SK-N-SH (cell line): ENCODE measurements around the gene DYNC2H1. TPM values are rescaled to one million over a fixed set of nuclear protein-coding genes. Genes with fewer than 3 reads are reported as not detected.

Experiments
- CTCF ChIA-PET: fragments of 300-600, 350-600 bp; formaldehyde crosslinking; extraction: SDS; loops from one replicate; lab custom pipeline; 2021; lab: Yijun Ruan, JAX
- POLR2A ChIA-PET: fragments of 350-600 bp; sonication (Branson Sonifier 250); formaldehyde crosslinking; extraction: SDS; loops from one replicate; lab custom pipeline; 2020; ENCODE audit warnings: antibody characterized with exemption, inconsistent platforms; lab: Yijun Ruan, JAX
- DNase-seq: peaks from one replicate; pipeline ENCODE4 v3.0.0; 2012
- H2AFZ ChIP-seq: fragments of 200-600 bp; sonication (generic); 2 replicates; pipeline ENCODE4 v1.8.1; 2016; ENCODE audit warnings: antibody characterized with exemption, mild to moderate bottlenecking, low read depth
- H3F3A ChIP-seq: fragments of 200-600 bp; sonication (generic); replicated peaks from 2 replicates; pipeline ENCODE3; 2016; ENCODE audit warnings: antibody characterized with exemption, mild to moderate bottlenecking; ENCODE audit not compliant: insufficient read depth
- H3K27ac ChIP-seq, 2 experiments: fragments of 200-500 bp in 1 of 2; fragments of 200-600 bp in 1 of 2; sonication (Bioruptor generic) in 1 of 2; sonication (generic), shearing (Covaris generic) in 1 of 2; 2 replicates each; pipeline versions ENCODE4 v1.5.1 to v1.6.1; 2014 to 2016; ENCODE audit warnings: low read depth in 2 of 2, inconsistent platforms in 1 of 2, low read length in 1 of 2, mild to moderate bottlenecking in 1 of 2, mixed read lengths in 1 of 2
- H3K27me3 ChIP-seq: fragments of 200-600 bp; sonication (generic), shearing (Covaris generic); 2 replicates; pipeline ENCODE4 v1.6.1; 2016; ENCODE audit warnings: mixed run types; ENCODE audit not compliant: insufficient read depth
- H3K36me3 ChIP-seq, 2 experiments: fragments of 200-500 bp in 1 of 2; fragments of 200-600 bp in 1 of 2; sonication (Bioruptor generic) in 1 of 2; sonication (generic) in 1 of 2; replicated peaks in 1 of 2; 2 replicates each; pipeline versions ENCODE3 to v1.5.1; 2014 to 2016; ENCODE audit warnings: low read length in 1 of 2, mild to moderate bottlenecking in 1 of 2; ENCODE audit not compliant: insufficient read depth in 2 of 2, control insufficient read depth in 1 of 2
- H3K4me1 ChIP-seq, 2 experiments: fragments of 200-500 bp in 1 of 2; fragments of 200-600 bp in 1 of 2; sonication (Bioruptor generic) in 1 of 2; sonication (generic), shearing (Covaris generic) in 1 of 2; 2 replicates each; pipeline versions ENCODE4 v1.5.1 to v1.6.1; 2014 to 2016; ENCODE audit warnings: low read depth in 1 of 2, low read length in 1 of 2, mixed run types in 1 of 2; ENCODE audit not compliant: insufficient read depth in 2 of 2, control insufficient read depth in 1 of 2
- H3K4me2 ChIP-seq: fragments of 200-600 bp; sonication (generic), shearing (Covaris generic); 2 replicates; pipeline ENCODE4 v1.6.1; 2017; ENCODE audit warnings: mixed run types
- H3K4me3 ChIP-seq, 2 experiments: fragments of 200-500 bp in 1 of 2; fragments of 200-600 bp in 1 of 2; sonication (Bioruptor generic) in 1 of 2; sonication (generic), shearing (Covaris generic) in 1 of 2; 2 replicates each; pipeline versions ENCODE4 v1.5.1 to v1.8.1; 2014 to 2016; ENCODE audit warnings: low read depth in 2 of 2, inconsistent platforms in 1 of 2, low read length in 1 of 2, mild to moderate bottlenecking in 1 of 2, mixed read lengths in 1 of 2, moderate library complexity in 1 of 2
- H3K79me2 ChIP-seq: fragments of 200-600 bp; sonication (generic); 2 replicates; pipeline ENCODE4 v1.8.1; 2017; ENCODE audit warnings: mild to moderate bottlenecking; ENCODE audit not compliant: insufficient read depth
- H3K9ac ChIP-seq: fragments of 200-600 bp; sonication (generic); 2 replicates; pipeline ENCODE4 v1.6.1; 2017; ENCODE audit warnings: mixed run types
- H3K9me2 ChIP-seq: fragments of 200-600 bp; sonication (generic); 2 replicates; pipeline ENCODE4 v1.6.1; 2017; ENCODE audit warnings: mixed run types
- H3K9me3 ChIP-seq: fragments of 200-600 bp; sonication (generic); 2 replicates; pipeline ENCODE4 v1.6.1; 2017; ENCODE audit warnings: mixed run types, mild to moderate bottlenecking, moderate library complexity
- H4K20me1 ChIP-seq: fragments of 200-600 bp; sonication (generic); 2 replicates; pipeline ENCODE4 v1.6.1; 2017; ENCODE audit warnings: mild to moderate bottlenecking, mixed run types; ENCODE audit not compliant: insufficient read depth
- CHD2 ChIP-seq: fragments of 150-350 bp; IDR thresholded peaks from 2 replicates; pipeline ENCODE4 v1.6.1; 2018; ENCODE audit warnings: low read length; ENCODE audit not compliant: partially characterized antibody
- ELF1 ChIP-seq: IDR thresholded peaks from 2 replicates; pipeline ENCODE4 v1.4.0; 2012
- EP300 ChIP-seq, 2 experiments: IDR thresholded peaks; 2 replicates each; pipeline versions ENCODE4 v1.4.0 to v1.6.1; 2012; ENCODE audit warnings: borderline replicate concordance in 1 of 2, low read depth in 1 of 2, low read length in 1 of 2
- FOSL2 ChIP-seq: IDR thresholded peaks from 2 replicates; pipeline ENCODE4 v1.4.0; 2012; ENCODE audit warnings: low read depth, mild to moderate bottlenecking, moderate library complexity, borderline replicate concordance
- FOXJ3 ChIP-seq: sonication (generic); formaldehyde crosslinking; IDR thresholded peaks from 2 replicates; pipeline ENCODE4 v1.5.1; 2020; ENCODE audit warnings: mild to moderate bottlenecking, missing genetic modification reagents
- FOXM1 ChIP-seq: IDR thresholded peaks from 2 replicates; pipeline ENCODE4 v1.4.0; 2012; ENCODE audit warnings: low read depth, mild to moderate bottlenecking
- GABPA ChIP-seq: IDR thresholded peaks from 2 replicates; pipeline ENCODE4 v1.4.0; 2012; ENCODE audit warnings: low read depth, mild to moderate bottlenecking
- MAX ChIP-seq: IDR thresholded peaks from 2 replicates; pipeline ENCODE4 v1.4.0; 2012; ENCODE audit warnings: low read depth
- MXI1 ChIP-seq: IDR thresholded peaks from 2 replicates; pipeline ENCODE4 v1.6.1; 2012; ENCODE audit warnings: mild to moderate bottlenecking, low read depth, low read length, improper control_type of control experiment
- NFIC ChIP-seq: IDR thresholded peaks from 2 replicates; pipeline ENCODE4 v1.4.0; 2012; ENCODE audit warnings: borderline replicate concordance
- NRF1 ChIP-seq: IDR thresholded peaks from 2 replicates; pipeline ENCODE4 v1.6.1; 2012; ENCODE audit warnings: low read depth, mild to moderate bottlenecking, low read length
- PBX3 ChIP-seq: IDR thresholded peaks from 2 replicates; pipeline ENCODE4; 2012
- POLR2AphosphoS5 ChIP-seq: IDR thresholded peaks from 2 replicates; pipeline ENCODE4 v1.6.1; 2012; ENCODE audit warnings: low read depth, low read length
- RAD21 ChIP-seq: IDR thresholded peaks from 2 replicates; pipeline ENCODE4 v1.6.1; 2012; ENCODE audit warnings: mild to moderate bottlenecking, low read length
- RXRA ChIP-seq: IDR thresholded peaks from 2 replicates; pipeline ENCODE4 v1.4.0; 2012; ENCODE audit warnings: low read depth, mild to moderate bottlenecking, borderline replicate concordance
- SIN3A ChIP-seq: IDR thresholded peaks from 2 replicates; pipeline ENCODE4 v1.6.1; 2012; ENCODE audit warnings: low read depth, mild to moderate bottlenecking, low read length, moderate library complexity, borderline replicate concordance
- TAF1 ChIP-seq: IDR thresholded peaks from 2 replicates; pipeline ENCODE4 v1.6.1; 2012; ENCODE audit warnings: low read depth, mild to moderate bottlenecking, low read length, moderate library complexity, borderline replicate concordance
- TCF12 ChIP-seq: IDR thresholded peaks from 2 replicates; pipeline ENCODE4 v1.4.0; 2012
- TEAD4 ChIP-seq: IDR thresholded peaks from 2 replicates; pipeline ENCODE4 v1.4.0; 2012; ENCODE audit warnings: mild to moderate bottlenecking, borderline replicate concordance; ENCODE audit not compliant: insufficient read depth
- USF1 ChIP-seq: IDR thresholded peaks from 2 replicates; pipeline ENCODE4 v1.4.0; 2012; ENCODE audit warnings: low read depth, borderline replicate concordance
- YY1 ChIP-seq: IDR thresholded peaks from 2 replicates; pipeline ENCODE4 v1.4.0; 2012; ENCODE audit warnings: low read depth, mild to moderate bottlenecking
- WGBS: methylation state at CpG from one replicate; pipeline ENCODE4 v1.1.6; 2017; ENCODE audit warnings: low lambda C conversion rate; 5-methylcytosine and 5-hydroxymethylcytosine counted together
- polyA plus RNA-seq, 3 experiments: library from polyadenylated mRNA; depleted of rRNA; stranded (reverse); fragments of >200 nt; gene quantifications; 2 replicates each; pipeline ENCODE4 v1.2.3, GENCODE V29; 2012
- TF ChIP-seq, protein P1 (sequence below): fragments of 200-600 bp; sonication (generic); IDR thresholded peaks from 2 replicates; pipeline ENCODE4 v1.6.1; 2017; ENCODE audit warnings: antibody characterized with exemption, mild to moderate bottlenecking, moderate library complexity
- TF ChIP-seq, protein P2 (sequence below): IDR thresholded peaks from 2 replicates; pipeline ENCODE4 v1.6.1; 2012; ENCODE audit warnings: mild to moderate bottlenecking, low read depth, low read length, moderate library complexity
- TF ChIP-seq, protein P3 (sequence below): fragments of 150-350 bp; IDR thresholded peaks from 2 replicates; pipeline ENCODE4 v1.6.1; 2016; ENCODE audit warnings: mild to moderate bottlenecking, low read depth, low read length

DYNC2H1 gene
- polyA plus RNA-seq, 1 of the 3 experiments (the other 2 are of a cell fraction) = 15.3 TPM

- Histone ChIP-seq H3K4me1 (peaks cover 50 to 53% of the 10 kb centered on the region in 2 experiments), H2AFZ (no peak overlapping the region), H3K27ac (peak overlapping the region; percentile 87 to 99), H3K4me3 (no peak overlapping the region), H3K36me3 (no peaks in the 10 kb centered on the region), H3K9me3 (no peaks in the 10 kb centered on the region), H3K9ac (peak overlapping the region; percentile 66), H3K79me2 (no peaks in the 10 kb centered on the region), H3F3A (peaks cover 58% of the 10 kb centered on the region), H3K9me2 (no peaks in the 10 kb centered on the region), H3K4me2 (peak overlapping the region; percentile 39), H4K20me1 (no peaks in the 10 kb centered on the region), H3K27me3 (no peaks in the 10 kb centered on the region)
- ChIA-PET CTCF (interaction anchor here (1.1 kb wide), 2 partner anchors 9 to 71 kb away, joined by 3 to 7 read pairs; no protein-coding TSS in a partner anchor), POLR2A (no interaction called here)
- DNase-seq = no peak
- 8% methylated on average over 4 of the region's 4 CpGs for WGBS
- TF ChIP-seq NFIC (peak; percentile 91), MXI1 (no peak), RAD21 (no peak; the same call in 1 of the 2 replicates), FOXJ3 (CRISPR knock-in tag) (no peak), RXRA (peak; percentile 91), ELF1 (no peak; the same call in 1 of the 2 replicates), FOSL2 (peak; percentile 88), POLR2AphosphoS5 (peak; percentile 84), YY1 (no peak), PBX3 (peak; percentile 97), NRF1 (no peak), EP300 (IDR thresholded peaks at IDR 0.05; ENCODE audit: borderline replicate concordance in 1 of 2, low read depth in 1 of 2, low read length in 1 of 2) (peak; percentile 92 to 99), SIN3A (peak; percentile 96; the same call in 1 of the 2 replicates), USF1 (peak; percentile 13; the same call in 1 of the 2 replicates), TEAD4 (peak; percentile 99), TAF1 (peak; percentile 40; the same call in 1 of the 2 replicates), MAX (peak; percentile 75; the same call in 1 of the 2 replicates), CHD2 (peak; percentile 22), GABPA (no peak), TCF12 (peak; percentile 99), FOXM1 (peak; percentile 93; the same call in 1 of the 2 replicates)
- TF ChIP-seq, protein P1, sequence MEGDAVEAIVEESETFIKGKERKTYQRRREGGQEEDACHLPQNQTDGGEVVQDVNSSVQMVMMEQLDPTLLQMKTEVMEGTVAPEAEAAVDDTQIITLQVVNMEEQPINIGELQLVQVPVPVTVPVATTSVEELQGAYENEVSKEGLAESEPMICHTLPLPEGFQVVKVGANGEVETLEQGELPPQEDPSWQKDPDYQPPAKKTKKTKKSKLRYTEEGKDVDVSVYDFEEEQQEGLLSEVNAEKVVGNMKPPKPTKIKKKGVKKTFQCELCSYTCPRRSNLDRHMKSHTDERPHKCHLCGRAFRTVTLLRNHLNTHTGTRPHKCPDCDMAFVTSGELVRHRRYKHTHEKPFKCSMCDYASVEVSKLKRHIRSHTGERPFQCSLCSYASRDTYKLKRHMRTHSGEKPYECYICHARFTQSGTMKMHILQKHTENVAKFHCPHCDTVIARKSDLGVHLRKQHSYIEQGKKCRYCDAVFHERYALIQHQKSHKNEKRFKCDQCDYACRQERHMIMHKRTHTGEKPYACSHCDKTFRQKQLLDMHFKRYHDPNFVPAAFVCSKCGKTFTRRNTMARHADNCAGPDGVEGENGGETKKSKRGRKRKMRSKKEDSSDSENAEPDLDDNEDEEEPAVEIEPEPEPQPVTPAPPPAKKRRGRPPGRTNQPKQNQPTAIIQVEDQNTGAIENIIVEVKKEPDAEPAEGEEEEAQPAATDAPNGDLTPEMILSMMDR = no peak
- TF ChIP-seq, protein P2, sequence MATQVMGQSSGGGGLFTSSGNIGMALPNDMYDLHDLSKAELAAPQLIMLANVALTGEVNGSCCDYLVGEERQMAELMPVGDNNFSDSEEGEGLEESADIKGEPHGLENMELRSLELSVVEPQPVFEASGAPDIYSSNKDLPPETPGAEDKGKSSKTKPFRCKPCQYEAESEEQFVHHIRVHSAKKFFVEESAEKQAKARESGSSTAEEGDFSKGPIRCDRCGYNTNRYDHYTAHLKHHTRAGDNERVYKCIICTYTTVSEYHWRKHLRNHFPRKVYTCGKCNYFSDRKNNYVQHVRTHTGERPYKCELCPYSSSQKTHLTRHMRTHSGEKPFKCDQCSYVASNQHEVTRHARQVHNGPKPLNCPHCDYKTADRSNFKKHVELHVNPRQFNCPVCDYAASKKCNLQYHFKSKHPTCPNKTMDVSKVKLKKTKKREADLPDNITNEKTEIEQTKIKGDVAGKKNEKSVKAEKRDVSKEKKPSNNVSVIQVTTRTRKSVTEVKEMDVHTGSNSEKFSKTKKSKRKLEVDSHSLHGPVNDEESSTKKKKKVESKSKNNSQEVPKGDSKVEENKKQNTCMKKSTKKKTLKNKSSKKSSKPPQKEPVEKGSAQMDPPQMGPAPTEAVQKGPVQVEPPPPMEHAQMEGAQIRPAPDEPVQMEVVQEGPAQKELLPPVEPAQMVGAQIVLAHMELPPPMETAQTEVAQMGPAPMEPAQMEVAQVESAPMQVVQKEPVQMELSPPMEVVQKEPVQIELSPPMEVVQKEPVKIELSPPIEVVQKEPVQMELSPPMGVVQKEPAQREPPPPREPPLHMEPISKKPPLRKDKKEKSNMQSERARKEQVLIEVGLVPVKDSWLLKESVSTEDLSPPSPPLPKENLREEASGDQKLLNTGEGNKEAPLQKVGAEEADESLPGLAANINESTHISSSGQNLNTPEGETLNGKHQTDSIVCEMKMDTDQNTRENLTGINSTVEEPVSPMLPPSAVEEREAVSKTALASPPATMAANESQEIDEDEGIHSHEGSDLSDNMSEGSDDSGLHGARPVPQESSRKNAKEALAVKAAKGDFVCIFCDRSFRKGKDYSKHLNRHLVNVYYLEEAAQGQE = peak; percentile 73
- TF ChIP-seq, protein P3, sequence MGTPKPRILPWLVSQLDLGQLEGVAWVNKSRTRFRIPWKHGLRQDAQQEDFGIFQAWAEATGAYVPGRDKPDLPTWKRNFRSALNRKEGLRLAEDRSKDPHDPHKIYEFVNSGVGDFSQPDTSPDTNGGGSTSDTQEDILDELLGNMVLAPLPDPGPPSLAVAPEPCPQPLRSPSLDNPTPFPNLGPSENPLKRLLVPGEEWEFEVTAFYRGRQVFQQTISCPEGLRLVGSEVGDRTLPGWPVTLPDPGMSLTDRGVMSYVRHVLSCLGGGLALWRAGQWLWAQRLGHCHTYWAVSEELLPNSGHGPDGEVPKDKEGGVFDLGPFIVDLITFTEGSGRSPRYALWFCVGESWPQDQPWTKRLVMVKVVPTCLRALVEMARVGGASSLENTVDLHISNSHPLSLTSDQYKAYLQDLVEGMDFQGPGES = no peak
Observed at GRCh38 chr11:103529181-103529684, 420.0 kb downstream of the DYNC2H1 start.
